Vagina (tissue), 2 donors: ENCODE data around the gene TNKS1BP1. TPM values are rescaled to one million over a fixed set of nuclear protein-coding genes. Genes with fewer than 3 reads are reported as not detected.
A peak's percentile ranks its signal among the peaks of the same experiment; 100 is the strongest.

Experiments
- DNase-seq, 2 donors: peaks; one replicate each; pipeline ENCODE4 v3.0.0-alpha.2; 2017; ENCODE audit errors: extremely low spot score in 2 of 2
- H3K27ac ChIP-seq: fragments of 200-600 bp; sonication (generic); one replicate; pipeline ENCODE4 v1.5.1; 2019
- H3K27me3 ChIP-seq: fragments of 200-600 bp; sonication (generic); one replicate; pipeline ENCODE4 v1.5.1; 2019
- H3K36me3 ChIP-seq, 2 donors: fragments of 200-600 bp; sonication (generic); one replicate each; pipeline ENCODE4 v1.5.1; 2017 to 2019
- H3K4me1 ChIP-seq: fragments of 200-600 bp; sonication (generic); one replicate; pipeline ENCODE4 v1.5.1; 2019
- H3K4me3 ChIP-seq, 2 donors: fragments of 200-600 bp; sonication (generic); 1 replicate in 1 of 2; 2 replicates in 1 of 2; pipeline ENCODE4 v1.5.1; 2016 to 2019
- H3K9me3 ChIP-seq: fragments of 200-600 bp; sonication (generic); one replicate; pipeline ENCODE4 v1.5.1; 2019
- CTCF ChIP-seq, 3 experiments: fragments of 450-650 bp in 2 of 3; fragments of 200-600 bp in 1 of 3; sonication (generic) in 1 of 3; IDR thresholded peaks; one replicate each; pipeline ENCODE4 v1.5.1; 2017 to 2019; ENCODE audit warnings: antibody characterized with exemption in 3 of 3, mild to moderate bottlenecking in 2 of 3, moderate library complexity in 2 of 3
- POLR2A ChIP-seq, 2 donors: fragments of 450-650 bp; IDR thresholded peaks; one replicate each; pipeline ENCODE4 v1.6.1; 2017; ENCODE audit warnings: antibody characterized with exemption in 2 of 2, mild to moderate bottlenecking in 2 of 2, moderate library complexity in 2 of 2
- POLR2AphosphoS5 ChIP-seq, 2 donors: sonication (generic); formaldehyde crosslinking; IDR thresholded peaks; one replicate each; pipeline ENCODE4 v1.9.0; 2017; ENCODE audit warnings: antibody characterized with exemption in 2 of 2, mild to moderate bottlenecking in 2 of 2, low read depth in 1 of 2; ENCODE audit not compliant: insufficient read depth in 1 of 2
- intact Hi-C: fragments of 100-400 bp; cut with DNase I; formaldehyde crosslinking; loops from one replicate; pipeline ENCODE4 v1.15.1; 2023
- total RNA-seq: library from RNA; depleted of rRNA; stranded (reverse); fragments of >200 nt; gene quantifications from one replicate; pipeline ENCODE4 v1.2.3, GENCODE V29; 2016

Gene TNKS1BP1
- total RNA-seq, 1 donor from 2014 or later, result 159 TPM

- Histone ChIP-seq H3K4me1 (peaks cover 7% of the 10 kb centered on the region), H3K4me3 (no peak overlapping the region), H3K9me3 (no peaks in the 10 kb centered on the region), H3K36me3 (no peaks in the 10 kb centered on the region), H3K27ac (no peak overlapping the region), H3K27me3 (no peaks in the 10 kb centered on the region)
- no peak for TF ChIP-seq POLR2A (IDR thresholded peaks at IDR 0.05)
- TF ChIP-seq POLR2AphosphoS5 (IDR thresholded peaks at IDR 0.05; ENCODE audit: insufficient read depth in 1 of 2, low read depth in 1 of 2), result no peak
- no peak for TF ChIP-seq CTCF (IDR thresholded peaks at IDR 0.05)
- intact Hi-C loops, result loop anchor here (10.0 kb wide), 2 partner anchors 146 to 176 kb away; no protein-coding TSS in a partner anchor
- no peak for DNase-seq
Measured at GRCh38 chr11:57348636-57349313, 24.0 kb upstream of the TNKS1BP1 start.

GRCh38 chr11:57348052-57348451, 23.3 kb upstream of the TNKS1BP1 start:
- TF ChIP-seq POLR2A (IDR thresholded peaks at IDR 0.05), result no peak
- TF ChIP-seq POLR2AphosphoS5 (IDR thresholded peaks at IDR 0.05; ENCODE audit: insufficient read depth in 1 of 2, low read depth in 1 of 2), result no peak
- no peak for TF ChIP-seq CTCF (IDR thresholded peaks at IDR 0.05)
- Histone ChIP-seq H3K36me3 (no peaks in the 10 kb centered on the region), H3K27ac (no peak overlapping the region), H3K27me3 (no peaks in the 10 kb centered on the region), H3K4me1 (peaks cover 7% of the 10 kb centered on the region), H3K9me3 (no peaks in the 10 kb centered on the region), H3K4me3 (no peak overlapping the region)
- intact Hi-C loops, result loop anchor here (10.0 kb wide), 2 partner anchors 147 to 177 kb away; no protein-coding TSS in a partner anchor
- no peak for DNase-seq

- H3K4me3 ChIP-seq, result no peak overlapping the region
- intact Hi-C loops, result loop anchor here (10.0 kb wide), 2 partner anchors 147 to 177 kb away; no protein-coding TSS in a partner anchor
- DNase-seq, result no peak
- peaks cover 7% of the 10 kb centered on the region for H3K4me1 ChIP-seq
- H3K27me3 ChIP-seq, result no peaks in the 10 kb centered on the region
- H3K27ac ChIP-seq, result no peak overlapping the region
- no peaks in the 10 kb centered on the region for H3K36me3 ChIP-seq
- TF ChIP-seq CTCF (IDR thresholded peaks at IDR 0.05) (no peak), POLR2A (IDR thresholded peaks at IDR 0.05) (no peak), POLR2AphosphoS5 (IDR thresholded peaks at IDR 0.05; ENCODE audit: insufficient read depth in 1 of 2, low read depth in 1 of 2) (no peak)
- no peaks in the 10 kb centered on the region for H3K9me3 ChIP-seq
Measured at GRCh38 chr11:57347336-57347735, 22.6 kb upstream of the TNKS1BP1 start.

GRCh38 chr11:57345555-57346211, 20.9 kb upstream of the TNKS1BP1 start:
- no peaks in the 10 kb centered on the region for H3K9me3 ChIP-seq
- no peaks in the 10 kb centered on the region for H3K36me3 ChIP-seq
- TF ChIP-seq POLR2AphosphoS5 (IDR thresholded peaks at IDR 0.05; ENCODE audit: insufficient read depth in 1 of 2, low read depth in 1 of 2), result no peak
- peak; percentile 23 to 67 (median 54) for TF ChIP-seq CTCF (IDR thresholded peaks at IDR 0.05)
- no peak for TF ChIP-seq POLR2A (IDR thresholded peaks at IDR 0.05)
- DNase-seq, result no peak
- no peaks in the 10 kb centered on the region for H3K27me3 ChIP-seq
- H3K27ac ChIP-seq, result no peak overlapping the region
- intact Hi-C loops, result loop anchor here (10.0 kb wide), 2 partner anchors 149 to 179 kb away; no protein-coding TSS in a partner anchor
- H3K4me1 ChIP-seq, result peaks cover 7% of the 10 kb centered on the region
- no peak overlapping the region for H3K4me3 ChIP-seq
